Activated CD4-positive, CD25-positive, alpha-beta regulatory T cell treated with anti-CD3 and anti-CD28 coated beads, Interleukin-2, amount 50 U/mL, for 24 hours (primary cell): ENCODE results near the gene HOXD8.

Source experiments
- ATAC-seq, 2 donors: fragments of 150-1000 bp; cut with Tn5 transposase; one replicate each; pipeline ENCODE4 v1.10.0; 2021; ENCODE audit warnings: mild to moderate bottlenecking in 1 of 2, moderate library complexity in 1 of 2

HOXD8 gene

DNA sequence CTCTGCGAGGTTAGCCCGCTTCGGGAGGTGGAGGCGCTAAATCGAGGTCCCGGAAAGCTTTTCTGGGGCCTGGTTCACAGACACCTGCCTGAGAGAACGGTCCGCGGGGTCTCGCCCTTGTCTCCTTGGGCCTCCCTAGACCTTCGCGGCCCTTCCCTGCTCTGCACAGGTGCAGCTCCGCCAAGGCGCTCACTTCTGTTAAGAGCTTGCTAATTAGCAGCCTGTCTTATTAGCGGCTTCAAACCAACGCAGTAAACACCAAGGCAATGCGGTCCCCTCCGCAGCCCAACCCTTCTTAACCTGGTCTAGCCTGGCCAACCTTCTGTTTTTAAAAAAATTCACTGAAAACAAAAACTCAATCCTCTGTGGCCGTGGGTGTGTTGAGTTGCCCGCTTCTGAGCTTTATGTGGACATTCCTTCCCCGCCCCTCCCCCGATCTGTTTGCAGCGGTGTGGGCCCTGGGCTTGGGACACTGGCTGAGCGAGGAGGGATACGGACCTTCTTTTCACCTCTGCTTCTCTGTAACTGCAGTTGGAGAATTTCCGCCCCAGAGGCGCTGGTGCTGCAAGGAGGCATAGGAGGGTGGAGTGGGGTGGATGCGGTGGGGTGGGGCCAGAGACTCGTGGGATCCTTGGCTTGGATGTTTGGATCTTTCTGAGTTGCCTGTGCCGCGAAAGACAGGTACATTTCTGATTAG is 18.4 kb downstream of the HOXD8 start:
- ATAC-seq = no peak

- ATAC-seq = no peak
Measured at GRCh38 chr2:176148751-176149421, 19.4 kb downstream of the HOXD8 start.

GRCh38 chr2:176149481-176149938 is 20.0 kb downstream of the HOXD8 start:
- no peak for ATAC-seq

GRCh38 chr2:176149939-176150583 is 20.6 kb downstream of the HOXD8 start:
- ATAC-seq = no peak

GRCh38 chr2:176150584-176151441 is 21.3 kb downstream of the HOXD8 start:
- ATAC-seq = no peak

DNA sequence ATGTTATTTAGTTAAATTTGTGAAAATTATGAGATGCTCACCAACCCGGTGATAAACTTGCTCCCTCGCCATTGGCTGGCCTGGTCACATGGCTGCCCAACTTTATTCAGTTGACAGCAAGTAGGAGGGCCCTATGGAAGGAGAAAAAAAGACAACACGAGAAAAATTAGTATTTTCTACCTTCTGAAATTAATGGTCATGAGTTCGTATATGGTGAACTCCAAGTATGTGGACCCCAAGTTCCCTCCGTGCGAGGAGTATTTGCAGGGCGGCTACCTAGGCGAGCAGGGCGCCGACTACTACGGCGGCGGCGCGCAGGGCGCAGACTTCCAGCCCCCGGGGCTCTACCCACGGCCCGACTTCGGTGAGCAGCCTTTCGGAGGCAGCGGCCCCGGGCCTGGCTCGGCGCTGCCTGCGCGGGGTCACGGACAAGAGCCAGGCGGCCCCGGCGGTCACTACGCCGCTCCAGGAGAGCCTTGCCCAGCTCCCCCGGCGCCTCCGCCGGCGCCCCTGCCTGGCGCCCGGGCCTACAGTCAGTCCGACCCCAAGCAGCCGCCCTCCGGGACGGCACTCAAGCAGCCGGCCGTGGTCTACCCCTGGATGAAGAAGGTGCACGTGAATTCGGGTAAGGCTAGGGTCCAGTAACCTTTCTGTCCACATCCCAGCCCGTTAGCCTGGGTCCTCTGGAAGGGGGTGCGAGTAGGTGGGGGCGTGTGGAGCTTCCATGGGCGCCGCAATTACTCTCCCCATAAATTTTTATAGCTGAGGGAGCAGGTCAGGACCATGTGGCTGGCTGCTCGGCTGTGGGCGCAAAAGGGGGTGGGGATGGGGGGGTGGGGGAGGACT is 22.2 kb downstream of the HOXD8 start, which contains the start of gene HOXD4:
HOXD4 (plus strand) TSS at position 109 of the 846 bp plus-strand sequence; CDS start at position 193, 84 bp downstream.
- no peak for ATAC-seq

GRCh38 chr2:176152350-176153181 is 23.1 kb downstream of the HOXD8 start:
- ATAC-seq = no peak

DNA sequence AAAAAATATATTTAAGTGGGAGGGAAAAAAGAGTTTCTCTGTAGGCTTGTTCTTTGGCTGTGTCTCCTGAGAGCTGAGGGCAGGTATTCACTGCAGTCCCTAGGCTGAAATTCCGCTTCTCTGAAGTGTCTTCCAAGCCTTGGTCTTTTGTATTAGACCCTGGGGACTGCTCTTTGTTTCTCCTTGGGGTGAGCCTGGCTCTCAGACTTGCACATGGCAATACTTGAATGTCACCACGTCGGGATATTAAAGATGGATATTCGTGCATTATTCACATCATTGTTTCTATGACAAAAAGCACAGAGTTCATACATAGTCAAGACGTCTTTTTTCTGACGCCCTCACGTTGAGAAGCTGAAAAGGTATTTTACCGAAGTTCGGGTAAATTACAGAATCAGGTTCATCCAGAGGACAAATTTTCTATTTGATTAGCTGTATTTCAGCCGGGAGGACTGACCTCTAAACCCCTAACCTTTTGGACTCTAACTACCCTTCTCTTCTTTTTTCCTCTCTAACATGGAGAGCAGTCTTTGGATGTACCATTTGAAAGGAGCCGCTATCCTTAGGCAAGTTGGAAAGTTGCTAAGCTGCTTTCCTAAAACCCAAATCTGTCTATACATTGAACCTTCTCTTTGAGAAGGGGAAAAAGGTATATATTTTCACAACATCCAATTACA is 25.2 kb downstream of the HOXD8 start:
- no peak for ATAC-seq

DNA sequence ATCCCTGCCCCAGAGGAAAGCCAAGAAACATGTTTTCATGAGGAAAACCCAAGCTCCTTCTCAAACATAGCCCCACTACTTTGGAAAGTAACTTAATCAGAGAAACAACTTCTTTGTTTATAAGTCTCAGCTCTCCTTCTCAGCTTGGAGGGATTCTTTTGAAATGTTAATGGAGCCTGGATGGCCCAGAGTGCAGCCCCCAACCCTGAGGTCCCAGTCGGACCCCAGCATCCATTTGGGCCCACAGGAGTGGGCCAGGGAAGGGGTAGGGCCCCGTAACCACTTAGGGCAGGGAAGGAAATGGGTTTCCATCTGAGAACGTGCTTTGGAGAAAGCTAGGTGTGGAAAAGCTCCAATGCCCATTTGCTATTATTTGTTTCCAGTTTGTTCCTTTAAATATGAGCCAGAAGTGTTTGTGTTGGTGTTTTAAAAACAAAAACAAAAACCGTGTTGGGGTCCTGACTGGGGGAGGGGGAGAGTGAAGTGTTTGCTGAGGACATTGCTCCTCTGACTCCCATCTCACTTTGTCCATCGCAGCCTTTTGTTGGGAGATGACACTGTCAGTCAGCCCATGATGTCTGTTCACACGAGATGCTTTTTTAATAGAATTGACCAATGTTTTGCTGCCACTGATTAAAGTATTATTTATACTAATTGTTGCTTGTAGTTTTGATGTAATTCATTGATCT is 26.0 kb downstream of the HOXD8 start:
- no peak for ATAC-seq

GRCh38 chr2:176156301-176156806 is 26.8 kb downstream of the HOXD8 start:
- ATAC-seq = no peak

DNA sequence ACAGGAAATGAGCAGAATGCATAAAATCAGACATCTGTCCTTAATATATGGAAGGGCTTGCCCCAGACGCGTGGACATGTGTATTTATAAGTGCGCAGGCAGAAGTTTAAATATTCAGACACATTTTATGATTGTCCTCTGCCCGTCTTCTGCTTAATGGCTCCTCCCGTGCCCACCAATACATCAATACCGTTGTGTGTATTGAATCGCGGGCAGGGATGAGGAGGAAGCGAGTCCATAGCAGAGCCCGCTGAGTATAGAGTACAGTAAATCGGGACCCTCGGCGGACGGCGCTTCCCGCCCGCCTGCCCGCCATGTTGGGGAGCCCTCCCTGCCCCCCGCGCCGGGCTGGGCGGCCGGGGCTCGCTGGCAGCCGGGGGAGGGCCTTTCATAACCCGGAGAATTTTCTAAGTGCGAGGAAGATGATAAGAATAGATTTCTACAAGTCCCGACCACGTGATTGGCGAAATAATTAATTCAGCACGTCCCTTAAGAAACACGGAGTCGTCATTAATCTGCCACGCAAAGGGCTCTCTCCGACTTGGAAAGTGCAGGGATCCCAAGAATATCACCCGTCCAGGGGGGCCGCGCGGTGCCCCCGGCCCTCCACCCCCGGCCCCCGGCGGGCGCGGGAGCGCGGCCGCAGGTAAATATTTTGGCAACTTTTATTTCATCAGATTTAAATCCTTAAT is 27.4 kb downstream of the HOXD8 start, which contains the start of gene HOXD3:
HOXD3 (plus strand) TSS at position 501 of the 692 bp plus-strand sequence. CDS start 11,808 bp downstream, outside the sequence.
- no peak for ATAC-seq

GRCh38 chr2:176157499-176158185 is 28.1 kb downstream of the HOXD8 start:
- no peak for ATAC-seq

DNA sequence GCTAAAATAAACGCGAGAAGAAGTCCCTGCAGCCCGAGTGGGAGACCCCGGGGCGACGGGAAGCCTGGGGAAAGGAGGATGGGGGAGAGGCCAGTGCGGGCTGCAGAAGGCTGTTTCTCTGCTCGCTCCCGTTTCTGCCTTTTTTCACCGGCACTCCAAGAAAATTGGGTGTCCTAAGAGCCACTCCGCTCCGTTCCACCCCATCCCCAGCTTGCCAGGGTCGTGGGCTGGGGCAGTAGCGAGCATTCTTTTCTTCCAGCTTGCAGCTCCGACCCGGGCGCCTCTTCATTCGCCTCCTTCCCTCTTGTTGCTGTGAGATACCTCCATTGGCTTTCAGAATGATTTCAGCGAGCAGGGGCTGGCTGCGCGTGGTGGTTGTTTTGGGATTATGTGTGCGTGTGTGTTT is 28.7 kb downstream of the HOXD8 start:
- ATAC-seq = no peak

GRCh38 chr2:176158855-176159662 is 29.6 kb downstream of the HOXD8 start:
- no peak for ATAC-seq

DNA sequence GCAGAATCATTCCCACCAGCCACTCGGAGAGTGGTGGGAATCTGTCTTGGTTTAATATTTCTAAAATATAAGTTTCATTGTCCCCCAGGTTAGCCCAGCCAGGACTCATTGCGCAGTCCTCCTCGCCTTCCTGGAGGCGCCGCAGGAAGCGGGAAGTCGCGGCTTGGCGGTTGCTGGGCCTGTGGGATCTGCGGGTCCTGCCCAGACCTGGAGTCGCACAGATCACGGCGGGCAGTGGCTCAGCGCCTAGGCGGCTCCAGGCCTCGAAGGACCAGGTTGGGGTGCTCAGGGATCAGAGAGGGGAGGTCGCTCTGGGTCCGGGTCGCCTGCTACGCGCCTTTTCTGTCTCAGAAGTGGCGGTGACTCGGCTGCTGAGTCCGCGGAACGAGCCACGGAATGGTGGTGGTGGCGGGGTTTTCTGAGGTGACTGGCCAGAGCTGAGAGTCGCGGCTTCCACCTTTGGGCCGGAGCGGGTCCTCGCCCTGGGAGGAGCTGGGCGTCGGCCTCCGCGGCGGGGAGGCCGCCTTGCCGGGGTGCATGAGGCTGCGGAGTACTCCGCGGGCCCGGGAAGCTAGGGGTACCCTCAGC is 30.3 kb downstream of the HOXD8 start:
- ATAC-seq = no peak

GRCh38 chr2:176160251-176160985 is 30.9 kb downstream of the HOXD8 start:
- ATAC-seq = no peak
